HepG2 (cell line): Measurements from ENCODE around the gene LONP1. TPM values are rescaled to one million over a fixed set of nuclear protein-coding genes. Genes with fewer than 3 reads are reported as not detected.

Experiments
- CAMTA2 ChIP-seq: sonication (generic); formaldehyde crosslinking; IDR thresholded peaks from 2 replicates; pipeline ENCODE4 v1.4.0; 2020; ENCODE audit warnings: mild to moderate bottlenecking, missing genetic modification reagents, borderline replicate concordance
- HOMEZ ChIP-seq: IDR thresholded peaks from 2 replicates; pipeline ENCODE4 v1.6.1; 2016; ENCODE audit warnings: low read depth
- JUN ChIP-seq: sonication (generic); formaldehyde crosslinking; IDR thresholded peaks from 2 replicates; pipeline ENCODE4 v1.4.0; 2020; ENCODE audit warnings: mild to moderate bottlenecking, missing genetic modification reagents
- MAX ChIP-seq: IDR thresholded peaks from 2 replicates; pipeline ENCODE4 v1.6.1; 2012; ENCODE audit warnings: inconsistent platforms
- MTF2 ChIP-seq: sonication (generic); formaldehyde crosslinking; IDR thresholded peaks from 2 replicates; pipeline ENCODE4 v1.5.0; 2020; ENCODE audit warnings: missing genetic modification reagents, borderline replicate concordance
- RBM22 ChIP-seq: fragments of 200-400 bp; formaldehyde crosslinking; optimal IDR thresholded peaks from 2 replicates; pipeline ENCODE3; 2017; ENCODE audit warnings: mild to moderate bottlenecking, low read length, moderate library complexity
- RXRB ChIP-seq: IDR thresholded peaks from 2 replicates; pipeline ENCODE4 v1.6.1; 2016; ENCODE audit warnings: borderline replicate concordance, missing genetic modification reagents, missing compliant biosample characterization
- SOX13 ChIP-seq, 3 experiments: fragments of 450-650 bp in 1 of 3; sonication (generic) in 1 of 3; formaldehyde crosslinking in 1 of 3; IDR thresholded peaks in 2 of 3; conservative IDR thresholded peaks in 1 of 3; 2 replicates each; pipeline versions ENCODE4 v1.5.0 to v1.6.1; 2016 to 2020; ENCODE audit warnings: antibody characterized with exemption in 1 of 3, mild to moderate bottlenecking in 1 of 3, missing compliant biosample characterization in 1 of 3, missing genetic modification reagents in 1 of 3, moderate library complexity in 1 of 3
- ZBTB2 ChIP-seq: sonication (generic); formaldehyde crosslinking; IDR thresholded peaks from 2 replicates; pipeline ENCODE4 v1.8.0; 2022; ENCODE audit warnings: low read depth, missing genetic modification reagents
- ZNF572 ChIP-seq: sonication (generic); formaldehyde crosslinking; IDR thresholded peaks from 2 replicates; pipeline ENCODE4 v1.5.1; 2020; ENCODE audit warnings: mild to moderate bottlenecking, missing genetic modification reagents
- ZNF574 ChIP-seq: sonication (generic); formaldehyde crosslinking; IDR thresholded peaks from 2 replicates; pipeline ENCODE4 v1.4.0; 2020; ENCODE audit warnings: missing genetic modification reagents
- ZNF609 ChIP-seq: sonication (generic); formaldehyde crosslinking; IDR thresholded peaks from 2 replicates; pipeline ENCODE4 v1.4.0; 2020; ENCODE audit warnings: mild to moderate bottlenecking, missing genetic modification reagents, borderline replicate concordance
- ZNF709 ChIP-seq: sonication (generic); formaldehyde crosslinking; IDR thresholded peaks from 2 replicates; pipeline ENCODE4 v1.5.0; 2020; ENCODE audit warnings: mild to moderate bottlenecking, missing genetic modification reagents
- polyA plus RNA-seq, 8 experiments: library from polyadenylated mRNA; depleted of rRNA in 3 of 8; stranded (reverse) in 7 of 8; unstranded in 1 of 8; fragments of >200 nt; fragmentation: Illumina TruSeq in 4 of 8; extraction: Trizol in 4 of 8; gene quantifications; 2 replicates each; pipeline versions ENCODE4 v1.2.1 to v1.2.3, GENCODE V29; 2011 to 2016; ENCODE audit warnings: low read depth in 4 of 8, missing spikeins in 1 of 8, mixed read lengths in 1 of 8; ENCODE audit not compliant: insufficient read depth in 1 of 8
- total RNA-seq, 5 experiments: library from RNA; depleted of rRNA; stranded (reverse); fragments of >200 nt; fragmentation: Illumina TruSeq; extraction: Trizol; gene quantifications; 2 replicates each; pipeline ENCODE4 v1.2.3, GENCODE V29; 2016; ENCODE audit warnings: low read depth in 1 of 5
- TF ChIP-seq, protein P1 (sequence below): sonication (generic); formaldehyde crosslinking; IDR thresholded peaks from 2 replicates; pipeline ENCODE4 v1.5.1; 2020; ENCODE audit warnings: mild to moderate bottlenecking, missing genetic modification reagents, borderline replicate concordance

Gene LONP1
- total and polyA plus RNA-seq, 2 of the 13 experiments (the other 11 are each of a cell fraction or from before 2014, with no cell fraction given) = 59.5 to 76.8 TPM

DNA sequence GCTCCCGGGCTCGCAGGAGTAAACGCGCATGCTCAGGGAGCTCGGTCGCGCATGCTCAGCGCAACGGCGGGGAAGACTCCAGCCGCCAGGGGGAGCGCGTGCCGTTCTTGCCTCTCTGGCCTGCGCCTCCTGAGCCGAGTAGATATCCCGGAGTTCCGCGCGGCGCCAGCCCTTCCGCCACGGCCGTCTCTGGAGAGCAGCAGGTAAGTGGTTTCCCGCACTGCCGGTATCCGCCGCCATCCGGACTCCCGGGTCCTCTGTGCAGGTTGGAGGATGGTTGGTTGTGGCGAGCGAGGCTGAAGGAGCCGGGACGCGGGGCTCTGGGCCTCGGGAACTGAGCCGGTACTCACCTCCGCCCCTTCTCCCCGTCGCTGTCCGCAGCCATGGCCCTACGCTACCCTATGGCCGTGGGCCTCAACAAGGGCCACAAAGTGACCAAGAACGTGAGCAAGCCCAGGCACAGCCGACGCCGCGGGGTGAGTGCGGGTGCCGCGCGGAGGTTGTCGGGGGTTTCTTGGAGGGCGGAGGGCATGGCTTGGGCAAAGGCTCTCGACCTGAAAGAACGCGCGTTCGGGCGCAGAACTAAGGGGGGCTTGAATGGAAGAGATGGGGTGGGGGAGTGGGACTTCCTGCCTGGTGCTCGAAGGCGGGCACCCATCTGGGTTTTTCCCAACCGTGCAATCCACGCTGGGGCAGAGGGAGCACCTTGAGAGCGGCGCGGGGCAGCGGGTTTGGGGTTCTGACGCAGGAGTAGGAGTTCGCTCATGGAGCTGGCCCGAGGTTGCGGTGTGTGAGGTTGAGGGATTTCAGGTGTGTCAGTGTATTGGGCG lies 29.6 kb downstream of the LONP1 start, which contains the start of gene RPL36 (continued):
- TF ChIP-seq ZNF574 (CRISPR knock-in tag) = peak; percentile 100
- TF ChIP-seq ZNF709 = peak; percentile 97
- TF ChIP-seq CAMTA2 (CRISPR knock-in tag) = no peak; the same call in 1 of the 2 replicates
- TF ChIP-seq MAX = peak; percentile 89
- 0 out of 2 replicates have a peak, but pooled peaks have one; percentile 24 for TF ChIP-seq MTF2 (CRISPR knock-in tag)
- peak; percentile 72; the same call in 1 of the 2 replicates for TF ChIP-seq JUN
- no peak; the same call in 1 of the 2 replicates for TF ChIP-seq SOX13 (IDR thresholded peaks at IDR 0.05)
- TF ChIP-seq SOX13 (CRISPR knock-in tag; conservative IDR thresholded peaks at IDR 0.05 in 1 of 2, IDR thresholded peaks at IDR 0.05 in 1 of 2) = no peak
- TF ChIP-seq ZNF572 = 0 out of 2 replicates have a peak, but pooled peaks have one; percentile 51
- TF ChIP-seq RBM22 = peak; percentile 8
- TF ChIP-seq, protein P1, sequence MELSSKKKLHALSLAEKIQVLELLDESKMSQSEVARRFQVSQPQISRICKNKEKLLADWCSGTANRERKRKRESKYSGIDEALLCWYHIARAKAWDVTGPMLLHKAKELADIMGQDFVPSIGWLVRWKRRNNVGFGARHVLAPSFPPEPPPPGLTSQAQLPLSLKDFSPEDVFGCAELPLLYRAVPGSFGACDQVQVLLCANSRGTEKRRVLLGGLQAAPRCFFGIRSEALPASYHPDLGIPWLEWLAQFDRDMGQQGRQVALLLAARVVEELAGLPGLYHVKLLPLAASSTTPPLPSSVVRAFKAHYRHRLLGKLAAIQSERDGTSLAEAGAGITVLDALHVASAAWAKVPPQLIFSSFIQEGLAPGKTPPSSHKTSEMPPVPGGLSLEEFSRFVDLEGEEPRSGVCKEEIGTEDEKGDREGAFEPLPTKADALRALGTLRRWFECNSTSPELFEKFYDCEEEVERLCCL = no peak
- TF ChIP-seq RXRB (CRISPR knock-in tag) = peak; percentile 82
- TF ChIP-seq HOMEZ (CRISPR knock-in tag) = no peak
- peak; percentile 67; the same call in 1 of the 2 replicates for TF ChIP-seq ZNF609 (CRISPR knock-in tag)
- peak; percentile 48; the same call in 1 of the 2 replicates for TF ChIP-seq ZBTB2
